AG09309 (cell line): ENCODE data around the gene UQCRH.
"Not testable (repeated sequence)": the region's sequence is repeated elsewhere in the genome, so short reads cannot be mapped to it uniquely, and the experiment has no call there.

Experiments used
- DNase-seq: peaks from one replicate; pipeline ENCODE4 v3.0.0-alpha.2; 2010; ENCODE audit warnings: low read depth
- H3K4me3 ChIP-seq: 2 replicates; pipeline ENCODE4 v1.5.1; 2011; ENCODE audit warnings: mild to moderate bottlenecking, low read depth, low read length, moderate library complexity; ENCODE audit not compliant: control insufficient read depth
- CTCF ChIP-seq: IDR thresholded peaks from 2 replicates; pipeline ENCODE4 v1.5.1; 2011; ENCODE audit warnings: mild to moderate bottlenecking, low read depth, low read length, inconsistent platforms; ENCODE audit not compliant: insufficient read depth, control insufficient read depth; ENCODE audit errors: missing control alignments

Gene UQCRH

GRCh38 chr1:46325285-46326076 is 22.0 kb downstream of the UQCRH start:
- not testable (repeated sequence) for H3K4me3 ChIP-seq, DNase-seq

GRCh38 chr1:46328182-46328581 is 24.7 kb downstream of the UQCRH start:
- H3K4me3 ChIP-seq, DNase-seq: not testable (repeated sequence)

- not testable (repeated sequence) for H3K4me3 ChIP-seq
These were observed 26.3 kb downstream of the UQCRH start for GRCh38 chr1:46329807-46330206.

GRCh38 chr1:46330381-46330780 is 26.9 kb downstream of the UQCRH start:
- DNase-seq, H3K4me3 ChIP-seq: not testable (repeated sequence)

More at GRCh38 chr1:46329807-46330206, 26.3 kb downstream of the UQCRH start:
- not testable (repeated sequence) for DNase-seq

- not testable (repeated sequence) for H3K4me3 ChIP-seq, DNase-seq
These were observed 28.5 kb downstream of the UQCRH start for GRCh38 chr1:46331786-46332540.

GRCh38 chr1:46333300-46334029 is 30.0 kb downstream of the UQCRH start:
- TF ChIP-seq CTCF: peak; percentile 22
- DNase-seq: no peak
- no peak overlapping the region for H3K4me3 ChIP-seq

- no peak overlapping the region for H3K4me3 ChIP-seq
- TF ChIP-seq CTCF: no peak
- DNase-seq: no peak
These were observed 30.5 kb downstream of the UQCRH start for GRCh38 chr1:46334030-46334384.

GRCh38 chr1:46335081-46335480 is 31.6 kb downstream of the UQCRH start:
- H3K4me3 ChIP-seq: no peak overlapping the region
- DNase-seq: no peak
- no peak for TF ChIP-seq CTCF

- not testable (repeated sequence) for DNase-seq, H3K4me3 ChIP-seq
These were observed 33.9 kb downstream of the UQCRH start for GRCh38 chr1:46337409-46337808.
